Measurements from ENCODE around the gene NINL.

DNA sequence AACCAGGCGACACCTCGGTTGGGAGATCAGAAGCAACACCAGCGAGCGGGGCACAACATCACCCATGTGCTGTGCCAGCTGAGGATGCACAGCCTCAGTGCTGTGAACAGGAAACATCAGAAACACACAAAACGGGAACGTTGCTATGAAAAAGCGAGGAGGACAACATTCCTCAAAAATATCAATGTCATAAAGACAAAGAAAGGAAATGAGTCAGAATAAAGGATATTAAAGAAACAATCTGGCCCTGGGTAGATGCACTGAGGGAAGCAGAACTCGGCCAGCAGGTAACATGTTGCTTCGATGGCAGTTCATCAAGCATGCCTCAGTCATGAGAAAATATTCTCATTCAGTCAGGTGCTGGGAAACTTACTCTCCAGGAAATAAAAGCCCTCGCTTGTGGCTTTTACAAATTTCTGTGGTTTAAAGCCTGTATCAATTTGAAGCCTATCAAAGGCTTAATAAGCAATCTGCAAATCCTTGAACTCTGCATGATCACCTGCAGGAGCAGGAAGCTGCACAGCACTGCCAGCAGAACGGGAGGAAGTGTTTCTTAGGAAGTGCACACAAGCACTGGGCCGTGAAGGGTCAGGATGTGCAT, 100.3 kb downstream of the NINL start:
- TF ChIP-seq CTCF (IDR thresholded peaks at IDR 0.05; ENCODE audit: low read depth, low read length) (no peak), POLR2A (IDR thresholded peaks at IDR 0.05; ENCODE audit: extremely low read depth, insufficient read length) (no peak), MYC (IDR thresholded peaks at IDR 0.05; ENCODE audit: low read depth, low read length) (no peak)
- TF ChIP-seq, protein P1, sequence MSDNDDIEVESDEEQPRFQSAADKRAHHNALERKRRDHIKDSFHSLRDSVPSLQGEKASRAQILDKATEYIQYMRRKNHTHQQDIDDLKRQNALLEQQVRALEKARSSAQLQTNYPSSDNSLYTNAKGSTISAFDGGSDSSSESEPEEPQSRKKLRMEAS (IDR thresholded peaks at IDR 0.05; ENCODE audit: low read depth, low read length) = no peak

All from NB4 (cell line).